ENCODE data around the gene MKRN2OS. TPM values are rescaled to one million over a fixed set of nuclear protein-coding genes. Genes with fewer than 3 reads are reported as not detected.
A peak's percentile ranks its signal among the peaks of the same experiment; 100 is the strongest.

Gene MKRN2OS
- total RNA-seq, 1 experiment from 2014 or later, result not detected

GRCh38 chr3:12591997-12592715, 46.9 kb upstream of the MKRN2OS start:
- Histone ChIP-seq H3K4me2 (ENCODE audit: low read length) (no peak overlapping the region), H3K9me3 (ENCODE audit: control insufficient read depth in 1 of 2, insufficient read depth in 1 of 2, low read depth in 1 of 2, low read length in 2 of 2) (no peaks in the 10 kb centered on the region), H4K20me1 (ENCODE audit: insufficient read depth) (no peaks in the 10 kb centered on the region), H3K9me2 (ENCODE audit: insufficient read depth) (no peaks in the 10 kb centered on the region), H3K4me1 (ENCODE audit: control insufficient read depth in 1 of 2, insufficient read depth in 2 of 2, low read length in 2 of 2) (no peaks in the 10 kb centered on the region), H3K27me3 (ENCODE audit: insufficient read depth, low read length) (no peaks in the 10 kb centered on the region), H3K4me3 (replicated peaks in 1 of 2; ENCODE audit: low read depth in 1 of 2, low read length in 2 of 2) (no peak overlapping the region), H3K27ac (ENCODE audit: low read depth, low read length) (no peak overlapping the region), H3K79me2 (ENCODE audit: insufficient read depth, low read length) (no peaks in the 10 kb centered on the region), H2AFZ (ENCODE audit: low read depth, low read length, poor library complexity, severe bottlenecking) (no peak overlapping the region), H3K9ac (ENCODE audit: low read length) (no peak overlapping the region), H3K36me3 (ENCODE audit: control insufficient read depth in 1 of 2, insufficient read depth in 2 of 2, low read length in 2 of 2) (peaks cover 24 to 32% of the 10 kb centered on the region in 2 experiments; a peak in 3 of 4 replicates)
- BruUV-seq (replicated peaks), result no TSS peak
- ATAC-seq (no peak), DNase-seq (ENCODE audit: low read depth, low spot score) (no peak)
- ChIA-PET POLR2A (interaction anchor here (0.7 kb wide), 1 partner anchor 10 kb away, joined by 4 read pairs; no protein-coding TSS in a partner anchor), CTCF (no interaction called here), RAD21 (ENCODE audit: low non-redundant PET in 1 of 2, low total read pairs in 2 of 2, uncharacterized antibody in 2 of 2, unreplicated experiment in 2 of 2) (no interaction called here)
- intact Hi-C loops (cut with micrococcal nuclease), result no loop called here
- TF ChIP-seq POLR2A (IDR thresholded peaks at IDR 0.05; ENCODE audit: borderline replicate concordance, extremely low read depth, insufficient read depth, insufficient read length) (no peak), ZFX (IDR thresholded peaks at IDR 0.05) (no peak), JUND (IDR thresholded peaks at IDR 0.05) (no peak), TCF7L2 (IDR thresholded peaks at IDR 0.05; ENCODE audit: borderline replicate concordance, extremely low read depth, insufficient read depth, insufficient read length) (no peak), EZH2phosphoT487 (IDR thresholded peaks at IDR 0.05; ENCODE audit: borderline replicate concordance) (no peak), ATF3 (IDR thresholded peaks at IDR 0.05) (no peak)

GRCh38 chr3:12591456-12591855, 46.2 kb upstream of the MKRN2OS start:
- H3K4me3 ChIP-seq (replicated peaks in 1 of 2; ENCODE audit: low read depth in 1 of 2, low read length in 2 of 2), result no peak overlapping the region
- TF ChIP-seq POLR2AphosphoS5 (IDR thresholded peaks at IDR 0.05; ENCODE audit: low read depth, low read length), result 0 out of 2 replicates have a peak, but pooled peaks have one; percentile 2
- no peak for TF ChIP-seq EZH2phosphoT487 (IDR thresholded peaks at IDR 0.05; ENCODE audit: borderline replicate concordance)
- no peak overlapping the region for H3K4me2 ChIP-seq (ENCODE audit: low read length)
- no TSS peak for BruUV-seq (replicated peaks)
- no peaks in the 10 kb centered on the region for H3K27me3 ChIP-seq (ENCODE audit: insufficient read depth, low read length)
- H3K27ac ChIP-seq (ENCODE audit: low read depth, low read length), result no peak overlapping the region
- ChIA-PET CTCF (no interaction called here), POLR2A (no interaction called here), RAD21 (ENCODE audit: low non-redundant PET in 1 of 2, low total read pairs in 2 of 2, uncharacterized antibody in 2 of 2, unreplicated experiment in 2 of 2) (no interaction called here)
- no peak for DNase-seq (ENCODE audit: low read depth, low spot score)
- no peaks in the 10 kb centered on the region for H3K9me2 ChIP-seq (ENCODE audit: insufficient read depth)
- intact Hi-C loops (cut with micrococcal nuclease), result no loop called here
- H3K79me2 ChIP-seq (ENCODE audit: insufficient read depth, low read length), result no peaks in the 10 kb centered on the region
- H2AFZ ChIP-seq (ENCODE audit: low read depth, low read length, poor library complexity, severe bottlenecking), result no peak overlapping the region
- no peaks in the 10 kb centered on the region for H3K4me1 ChIP-seq (ENCODE audit: control insufficient read depth in 1 of 2, insufficient read depth in 2 of 2, low read length in 2 of 2)
- no peaks in the 10 kb centered on the region for H4K20me1 ChIP-seq (ENCODE audit: insufficient read depth)
- H3K9me3 ChIP-seq (ENCODE audit: control insufficient read depth in 1 of 2, insufficient read depth in 1 of 2, low read depth in 1 of 2, low read length in 2 of 2), result no peaks in the 10 kb centered on the region
- no peak for ATAC-seq
- H3K36me3 ChIP-seq (ENCODE audit: control insufficient read depth in 1 of 2, insufficient read depth in 2 of 2, low read length in 2 of 2), result peaks cover 28 to 38% of the 10 kb centered on the region in 2 experiments; a peak in 3 of 4 replicates
- H3K9ac ChIP-seq (ENCODE audit: low read length), result no peak overlapping the region
